Neural cell (in vitro differentiated cells): ENCODE measurements around the gene CDH3.

Source experiments
- EP300 ChIP-seq: fragments of 450-650 bp; conservative IDR thresholded peaks from 2 replicates; pipeline ENCODE4 v1.6.1; 2014; ENCODE audit warnings: antibody characterized with exemption, mild to moderate bottlenecking, moderate library complexity; ENCODE audit not compliant: poor library complexity, severe bottlenecking
- EZH2 ChIP-seq: fragments of 200-600, 300-800 bp; shearing (Covaris generic), sonication (generic); IDR thresholded peaks from 2 replicates; pipeline ENCODE4 v1.6.1; 2014; ENCODE audit warnings: antibody characterized with exemption, low read length, borderline replicate concordance, mild to moderate bottlenecking; ENCODE audit not compliant: insufficient read depth, poor library complexity, severe bottlenecking
- MXI1 ChIP-seq: fragments of 450-650 bp; conservative IDR thresholded peaks from 2 replicates; pipeline ENCODE4 v1.6.1; 2014; ENCODE audit warnings: antibody characterized with exemption, mild to moderate bottlenecking; ENCODE audit not compliant: poor library complexity, severe bottlenecking
- POLR2AphosphoS5 ChIP-seq: IDR thresholded peaks from 2 replicates; pipeline ENCODE4 v1.6.1; 2012
- RAD21 ChIP-seq: fragments of 450-650 bp; conservative IDR thresholded peaks from 2 replicates; pipeline ENCODE4 v1.6.1; 2014; ENCODE audit warnings: antibody characterized with exemption, mild to moderate bottlenecking, moderate library complexity
- TAF1 ChIP-seq: IDR thresholded peaks from 2 replicates; pipeline ENCODE4 v1.6.1; 2012; ENCODE audit warnings: low read depth
- TF ChIP-seq, protein P1 (sequence below): fragments of 450-650 bp; IDR thresholded peaks from 2 replicates; pipeline ENCODE4 v1.5.1; 2014; ENCODE audit warnings: antibody characterized with exemption, mild to moderate bottlenecking, moderate library complexity; ENCODE audit not compliant: poor library complexity, severe bottlenecking
- TF ChIP-seq, protein P2 (sequence below): IDR thresholded peaks from 2 replicates; pipeline ENCODE4 v1.6.1; 2012; ENCODE audit warnings: borderline replicate concordance

DNA sequence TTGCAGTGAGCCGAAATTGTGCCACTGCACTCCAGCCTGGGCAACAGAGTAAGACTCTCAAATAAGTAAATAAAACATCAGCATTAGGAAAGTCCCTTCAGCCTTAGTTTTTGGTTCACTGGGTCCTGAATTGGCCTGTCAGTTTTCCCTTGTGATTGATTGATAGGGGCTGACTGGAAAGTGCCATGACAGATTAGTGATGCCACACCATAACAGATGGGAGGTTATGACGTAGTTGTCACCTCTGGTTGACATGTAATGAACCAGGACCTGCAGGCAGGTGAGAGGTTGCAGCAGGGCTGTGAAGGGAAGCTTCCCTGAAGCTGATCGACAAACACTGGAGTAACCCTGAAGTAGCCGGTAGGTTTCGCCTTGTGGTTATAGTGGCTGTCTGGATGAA lies 41.8 kb downstream of the CDH3 start:
- TF ChIP-seq, protein P1, sequence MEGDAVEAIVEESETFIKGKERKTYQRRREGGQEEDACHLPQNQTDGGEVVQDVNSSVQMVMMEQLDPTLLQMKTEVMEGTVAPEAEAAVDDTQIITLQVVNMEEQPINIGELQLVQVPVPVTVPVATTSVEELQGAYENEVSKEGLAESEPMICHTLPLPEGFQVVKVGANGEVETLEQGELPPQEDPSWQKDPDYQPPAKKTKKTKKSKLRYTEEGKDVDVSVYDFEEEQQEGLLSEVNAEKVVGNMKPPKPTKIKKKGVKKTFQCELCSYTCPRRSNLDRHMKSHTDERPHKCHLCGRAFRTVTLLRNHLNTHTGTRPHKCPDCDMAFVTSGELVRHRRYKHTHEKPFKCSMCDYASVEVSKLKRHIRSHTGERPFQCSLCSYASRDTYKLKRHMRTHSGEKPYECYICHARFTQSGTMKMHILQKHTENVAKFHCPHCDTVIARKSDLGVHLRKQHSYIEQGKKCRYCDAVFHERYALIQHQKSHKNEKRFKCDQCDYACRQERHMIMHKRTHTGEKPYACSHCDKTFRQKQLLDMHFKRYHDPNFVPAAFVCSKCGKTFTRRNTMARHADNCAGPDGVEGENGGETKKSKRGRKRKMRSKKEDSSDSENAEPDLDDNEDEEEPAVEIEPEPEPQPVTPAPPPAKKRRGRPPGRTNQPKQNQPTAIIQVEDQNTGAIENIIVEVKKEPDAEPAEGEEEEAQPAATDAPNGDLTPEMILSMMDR = no peak
- TF ChIP-seq POLR2AphosphoS5 (no peak), MXI1 (no peak), EZH2 (no peak), TAF1 (no peak), EP300 (no peak), RAD21 (no peak)
- TF ChIP-seq, protein P2, sequence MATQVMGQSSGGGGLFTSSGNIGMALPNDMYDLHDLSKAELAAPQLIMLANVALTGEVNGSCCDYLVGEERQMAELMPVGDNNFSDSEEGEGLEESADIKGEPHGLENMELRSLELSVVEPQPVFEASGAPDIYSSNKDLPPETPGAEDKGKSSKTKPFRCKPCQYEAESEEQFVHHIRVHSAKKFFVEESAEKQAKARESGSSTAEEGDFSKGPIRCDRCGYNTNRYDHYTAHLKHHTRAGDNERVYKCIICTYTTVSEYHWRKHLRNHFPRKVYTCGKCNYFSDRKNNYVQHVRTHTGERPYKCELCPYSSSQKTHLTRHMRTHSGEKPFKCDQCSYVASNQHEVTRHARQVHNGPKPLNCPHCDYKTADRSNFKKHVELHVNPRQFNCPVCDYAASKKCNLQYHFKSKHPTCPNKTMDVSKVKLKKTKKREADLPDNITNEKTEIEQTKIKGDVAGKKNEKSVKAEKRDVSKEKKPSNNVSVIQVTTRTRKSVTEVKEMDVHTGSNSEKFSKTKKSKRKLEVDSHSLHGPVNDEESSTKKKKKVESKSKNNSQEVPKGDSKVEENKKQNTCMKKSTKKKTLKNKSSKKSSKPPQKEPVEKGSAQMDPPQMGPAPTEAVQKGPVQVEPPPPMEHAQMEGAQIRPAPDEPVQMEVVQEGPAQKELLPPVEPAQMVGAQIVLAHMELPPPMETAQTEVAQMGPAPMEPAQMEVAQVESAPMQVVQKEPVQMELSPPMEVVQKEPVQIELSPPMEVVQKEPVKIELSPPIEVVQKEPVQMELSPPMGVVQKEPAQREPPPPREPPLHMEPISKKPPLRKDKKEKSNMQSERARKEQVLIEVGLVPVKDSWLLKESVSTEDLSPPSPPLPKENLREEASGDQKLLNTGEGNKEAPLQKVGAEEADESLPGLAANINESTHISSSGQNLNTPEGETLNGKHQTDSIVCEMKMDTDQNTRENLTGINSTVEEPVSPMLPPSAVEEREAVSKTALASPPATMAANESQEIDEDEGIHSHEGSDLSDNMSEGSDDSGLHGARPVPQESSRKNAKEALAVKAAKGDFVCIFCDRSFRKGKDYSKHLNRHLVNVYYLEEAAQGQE = no peak
